ENCODE measurements around the gene LRP5. TPM values are rescaled to one million over a fixed set of nuclear protein-coding genes. Genes with fewer than 3 reads are reported as not detected.

LRP5 gene
- total RNA-seq, 2 donors from 2014 or later: 43.3 to 63.6 TPM

DNA sequence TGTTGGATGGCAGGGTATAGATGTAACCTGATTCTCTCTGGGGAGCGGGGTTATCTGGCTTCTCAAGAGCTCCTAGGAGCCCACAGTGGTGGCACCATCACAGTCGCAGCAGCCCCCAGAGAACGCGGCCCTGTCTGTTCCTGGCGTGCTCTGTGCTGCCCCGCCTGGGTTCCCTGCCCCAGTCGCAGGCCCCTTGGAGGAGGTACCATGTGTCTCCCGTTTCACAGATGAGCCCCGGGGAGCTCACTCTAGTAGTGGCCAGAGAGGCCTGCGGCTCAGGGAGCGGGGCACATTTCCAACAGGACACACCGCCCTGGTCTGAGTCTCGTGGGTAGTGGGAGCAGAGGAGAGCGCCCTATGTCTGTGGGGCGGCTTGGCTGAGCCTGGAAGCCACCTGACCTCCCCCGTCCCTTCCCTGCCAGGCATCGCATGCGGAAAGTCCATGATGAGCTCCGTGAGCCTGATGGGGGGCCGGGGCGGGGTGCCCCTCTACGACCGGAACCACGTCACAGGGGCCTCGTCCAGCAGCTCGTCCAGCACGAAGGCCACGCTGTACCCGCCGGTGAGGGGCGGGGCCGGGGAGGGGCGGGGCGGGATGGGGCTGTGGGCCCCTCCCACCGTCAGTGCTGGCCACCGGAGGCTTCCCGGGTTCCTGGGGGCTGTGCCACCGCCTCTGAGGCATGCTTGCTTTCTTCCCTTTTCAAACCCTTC is 127.1 kb downstream of the LRP5 start:
- intact Hi-C loops (cut with DNase I): no loop called here
- Histone ChIP-seq H3K9me3 (no peaks in the 10 kb centered on the region), H3K4me1 (no peaks in the 10 kb centered on the region), H3K4me3 (no peak overlapping the region), H3K27ac (no peak overlapping the region), H3K27me3 (no peaks in the 10 kb centered on the region), H3K36me3 (replicated peaks in 1 of 2; ENCODE audit: insufficient read depth in 1 of 2, low read depth in 2 of 2) (peaks cover 8% of the 10 kb centered on the region in 2 donors)
- TF ChIP-seq POLR2A (IDR thresholded peaks at IDR 0.05): no peak
- TF ChIP-seq, protein P1, sequence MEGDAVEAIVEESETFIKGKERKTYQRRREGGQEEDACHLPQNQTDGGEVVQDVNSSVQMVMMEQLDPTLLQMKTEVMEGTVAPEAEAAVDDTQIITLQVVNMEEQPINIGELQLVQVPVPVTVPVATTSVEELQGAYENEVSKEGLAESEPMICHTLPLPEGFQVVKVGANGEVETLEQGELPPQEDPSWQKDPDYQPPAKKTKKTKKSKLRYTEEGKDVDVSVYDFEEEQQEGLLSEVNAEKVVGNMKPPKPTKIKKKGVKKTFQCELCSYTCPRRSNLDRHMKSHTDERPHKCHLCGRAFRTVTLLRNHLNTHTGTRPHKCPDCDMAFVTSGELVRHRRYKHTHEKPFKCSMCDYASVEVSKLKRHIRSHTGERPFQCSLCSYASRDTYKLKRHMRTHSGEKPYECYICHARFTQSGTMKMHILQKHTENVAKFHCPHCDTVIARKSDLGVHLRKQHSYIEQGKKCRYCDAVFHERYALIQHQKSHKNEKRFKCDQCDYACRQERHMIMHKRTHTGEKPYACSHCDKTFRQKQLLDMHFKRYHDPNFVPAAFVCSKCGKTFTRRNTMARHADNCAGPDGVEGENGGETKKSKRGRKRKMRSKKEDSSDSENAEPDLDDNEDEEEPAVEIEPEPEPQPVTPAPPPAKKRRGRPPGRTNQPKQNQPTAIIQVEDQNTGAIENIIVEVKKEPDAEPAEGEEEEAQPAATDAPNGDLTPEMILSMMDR (IDR thresholded peaks at IDR 0.05): no peak
- no peak for DNase-seq
- WGBS, 2 donors: 80 to 98% methylated on average over 5 to 33 of the region's 38 CpGs
- no peak for ATAC-seq

DNA sequence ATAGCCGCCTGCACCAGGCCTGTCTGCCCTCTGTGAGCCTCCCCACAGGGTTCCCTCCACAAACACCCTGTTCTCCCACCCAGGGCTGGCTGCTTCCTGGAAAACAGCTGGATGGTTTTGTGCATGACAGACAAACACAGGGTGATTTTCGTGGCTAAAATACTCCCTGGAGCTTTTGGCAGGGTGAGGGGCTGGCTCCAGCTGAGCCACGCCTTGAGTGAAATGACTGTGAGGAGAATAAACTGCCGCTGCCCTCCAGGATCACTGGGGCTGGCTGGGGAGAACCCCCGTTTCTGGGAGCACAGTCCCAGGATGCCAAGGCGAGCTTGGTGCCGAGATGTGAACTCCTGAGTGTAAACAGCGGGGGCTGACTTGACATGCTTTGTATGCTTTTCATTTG is 127.8 kb downstream of the LRP5 start:
- intact Hi-C loops (cut with DNase I): no loop called here

DNA sequence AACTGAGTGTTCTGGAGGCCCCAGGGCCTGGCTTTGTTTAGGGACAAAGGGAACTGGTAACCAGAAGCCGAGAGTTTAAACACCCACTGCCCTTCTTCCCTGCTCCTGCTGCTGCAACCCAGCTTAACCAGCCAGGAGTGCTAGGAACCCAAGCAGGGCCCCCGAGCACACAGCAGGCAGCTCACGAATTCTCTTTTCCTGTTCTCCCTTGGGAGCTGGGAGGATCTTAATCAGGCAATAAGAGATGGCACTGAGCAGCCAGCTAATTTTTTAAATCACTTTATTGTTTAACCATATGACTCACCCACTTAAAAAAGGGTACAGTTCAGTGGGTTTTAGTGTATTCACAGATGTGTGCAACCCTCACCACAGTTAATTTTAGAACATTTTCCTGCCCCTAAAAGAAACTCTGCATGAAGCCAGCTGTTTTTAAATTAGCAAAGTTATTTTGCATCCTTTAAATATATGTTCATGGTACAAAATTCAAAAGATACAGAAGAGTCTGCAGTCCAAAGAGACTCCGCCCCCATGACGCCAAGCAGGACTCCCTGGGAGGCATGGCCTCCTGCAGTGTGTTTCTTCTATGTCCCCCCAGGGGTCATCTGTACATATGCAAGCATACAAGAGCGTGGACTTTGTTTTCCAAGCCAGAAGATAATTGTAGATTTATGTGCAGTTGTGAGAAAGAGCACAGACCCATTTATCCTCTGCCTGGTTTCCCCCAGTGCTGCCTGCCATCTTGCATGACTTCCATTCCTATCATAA is 129.3 kb downstream of the LRP5 start:
- no peak overlapping the region for H3K27ac ChIP-seq
- ATAC-seq (no peak), DNase-seq (no peak)
- WGBS, 2 donors: 85 to 90% methylated on average over 6 of the region's 6 CpGs
- intact Hi-C loops (cut with DNase I): no loop called here
- H3K9me3 ChIP-seq: no peaks in the 10 kb centered on the region
- no peak for TF ChIP-seq POLR2A (IDR thresholded peaks at IDR 0.05)
- TF ChIP-seq, protein P1 (IDR thresholded peaks at IDR 0.05): no peak
- peaks cover 7 to 8% of the 10 kb centered on the region in 2 donors for H3K36me3 ChIP-seq (replicated peaks in 1 of 2; ENCODE audit: insufficient read depth in 1 of 2, low read depth in 2 of 2)
- no peaks in the 10 kb centered on the region for H3K27me3 ChIP-seq
- H3K4me3 ChIP-seq: no peak overlapping the region
- H3K4me1 ChIP-seq: no peaks in the 10 kb centered on the region

More for the DNA sequence above, 127.8 kb downstream of the LRP5 start:
- no peaks in the 10 kb centered on the region for H3K4me1 ChIP-seq
- H3K27ac ChIP-seq: no peak overlapping the region
- H3K4me3 ChIP-seq: no peak overlapping the region
- WGBS, 2 donors: 95% methylated on average over 7 to 8 of the region's 8 CpGs
- peaks cover 8% of the 10 kb centered on the region in 2 donors for H3K36me3 ChIP-seq (replicated peaks in 1 of 2; ENCODE audit: insufficient read depth in 1 of 2, low read depth in 2 of 2)
- no peak for DNase-seq
- no peaks in the 10 kb centered on the region for H3K27me3 ChIP-seq
- H3K9me3 ChIP-seq: no peaks in the 10 kb centered on the region
- TF ChIP-seq, protein P1 (IDR thresholded peaks at IDR 0.05): no peak
- no peak for TF ChIP-seq POLR2A (IDR thresholded peaks at IDR 0.05)
- ATAC-seq: no peak

DNA sequence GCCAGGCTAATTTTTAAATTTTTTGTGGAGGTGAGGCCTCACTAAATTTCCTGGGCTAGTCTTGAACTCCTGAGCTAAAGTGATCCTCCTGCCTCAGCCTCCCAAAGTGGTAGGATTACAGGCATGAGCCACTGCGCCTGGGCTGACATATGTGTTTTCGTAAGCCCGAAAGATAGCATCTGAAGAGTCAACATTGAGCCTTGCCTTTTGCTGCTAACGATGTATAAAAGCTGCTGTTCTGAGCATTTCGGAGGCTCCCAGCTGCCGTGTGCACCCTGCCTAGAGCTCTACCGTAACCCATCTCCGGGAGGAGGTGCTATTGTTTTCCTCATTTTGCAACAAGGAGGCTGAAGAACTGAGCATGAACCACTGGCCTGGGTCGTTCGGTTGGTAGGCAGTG is 130.0 kb downstream of the LRP5 start:
- TF ChIP-seq, protein P1 (IDR thresholded peaks at IDR 0.05): no peak
- no peak for TF ChIP-seq POLR2A (IDR thresholded peaks at IDR 0.05)
- no peaks in the 10 kb centered on the region for H3K27me3 ChIP-seq
- intact Hi-C loops (cut with DNase I): no loop called here
- WGBS, 2 donors: 81 to 90% methylated on average over 10 of the region's 10 CpGs
- H3K36me3 ChIP-seq (replicated peaks in 1 of 2; ENCODE audit: insufficient read depth in 1 of 2, low read depth in 2 of 2): peaks cover 7 to 8% of the 10 kb centered on the region in 2 donors
- ATAC-seq: no peak
- H3K27ac ChIP-seq: no peak overlapping the region
- no peak overlapping the region for H3K4me3 ChIP-seq
- DNase-seq: no peak
- no peaks in the 10 kb centered on the region for H3K9me3 ChIP-seq
- H3K4me1 ChIP-seq: no peaks in the 10 kb centered on the region
